Putamen (tissue), 1 donor: Measurements from ENCODE around the gene RCBTB2.
"Not testable (repeated sequence)": the region's sequence is repeated elsewhere in the genome, so short reads cannot be mapped to it uniquely, and the experiment has no call there.

Experiments
- DNase-seq: peaks from one replicate; pipeline ENCODE4 v3.0.0-alpha.2; 2016; ENCODE audit warnings: low spot score

RCBTB2 gene

DNA sequence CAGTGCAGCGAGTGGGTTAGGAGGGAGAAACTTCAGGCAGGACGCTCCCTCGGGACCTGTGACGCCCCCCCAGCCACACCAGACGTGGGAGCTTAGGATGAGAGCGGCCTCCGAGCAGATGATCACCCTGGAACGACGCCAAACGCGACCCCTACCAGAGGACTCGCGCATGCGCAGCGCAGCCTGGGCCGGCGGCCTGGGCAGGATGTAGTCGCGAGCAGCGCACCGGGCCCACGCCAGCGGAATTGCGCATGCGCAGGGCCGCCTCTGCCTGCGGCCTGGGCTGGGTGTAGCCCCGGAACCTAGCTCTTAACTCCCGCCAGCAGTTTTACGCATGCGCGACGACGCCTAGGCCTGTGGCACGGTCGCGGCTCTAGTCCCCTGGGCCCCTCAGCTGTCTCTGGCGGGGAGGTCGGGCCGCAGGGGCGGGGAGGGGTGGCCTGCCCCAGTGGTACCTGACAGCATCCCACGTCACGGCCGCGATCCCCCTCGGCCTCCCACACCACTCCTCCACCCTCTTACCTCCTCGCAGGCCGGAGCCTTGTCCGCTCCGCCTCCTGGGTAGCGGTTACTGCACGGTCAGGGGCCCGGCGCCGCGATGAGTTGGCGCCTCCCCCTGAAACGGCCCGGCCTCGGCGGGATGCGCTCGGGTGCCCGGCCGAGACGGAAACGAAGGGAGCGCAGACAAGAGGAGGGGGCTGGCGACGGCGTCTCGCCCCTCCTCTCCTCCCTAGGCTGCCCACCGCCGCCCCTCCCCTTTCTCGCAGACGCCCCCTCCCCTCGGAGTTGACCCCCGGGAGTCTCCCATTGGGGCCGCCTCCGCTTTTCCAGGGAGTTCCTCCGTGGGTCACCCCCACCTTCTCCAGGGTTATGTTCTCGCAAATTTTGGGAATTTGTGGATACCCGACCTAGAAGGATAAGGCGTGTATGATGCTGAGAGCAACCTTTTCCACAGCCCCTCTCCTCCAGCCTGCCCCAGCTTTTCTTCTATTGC is at the start of gene RCBTB2:
Gene RCBTB2, minus strand, starts transcription at position 575 of the 994 bp plus-strand sequence. CDS start 11,141 bp downstream, outside the sequence.
- peak; percentile 98 for DNase-seq

GRCh38 chr13:48582084-48582483 is 49.2 kb upstream of the RCBTB2 start:
- no peak for DNase-seq

GRCh38 chr13:48580896-48581295 is 48.0 kb upstream of the RCBTB2 start:
- no peak for DNase-seq

DNA sequence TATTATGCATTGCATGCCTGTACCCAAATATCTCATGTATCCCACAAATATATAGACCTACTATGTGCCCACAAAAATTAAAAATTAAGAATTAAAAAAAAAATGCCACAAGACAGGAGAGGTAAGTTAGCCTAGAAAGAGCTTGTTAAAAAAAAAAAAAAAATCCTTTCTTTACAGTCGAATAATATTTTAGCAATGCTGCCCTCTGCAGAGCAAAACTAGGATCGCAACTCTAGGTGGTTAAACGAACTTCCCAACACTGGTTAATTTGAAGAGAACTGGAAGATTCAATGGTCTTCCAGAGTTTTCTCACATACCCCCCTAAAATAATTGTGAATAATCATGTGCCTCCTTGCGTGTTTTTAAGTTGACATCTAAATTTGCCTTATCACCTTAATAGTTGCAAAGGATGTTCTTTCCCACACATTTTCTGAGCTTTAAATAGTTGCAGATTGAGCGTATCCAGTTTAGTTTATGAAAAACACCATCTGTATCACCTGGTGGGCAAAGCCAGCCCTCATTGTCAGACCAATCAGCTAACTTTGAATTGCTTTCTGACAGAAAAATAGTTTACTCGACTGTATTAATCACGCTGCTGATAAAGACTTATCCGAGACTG is 47.4 kb upstream of the RCBTB2 start:
- DNase-seq = peak; percentile 66

GRCh38 chr13:48579919-48580180 is 47.0 kb upstream of the RCBTB2 start:
- DNase-seq = not testable (repeated sequence)

GRCh38 chr13:48579165-48579918 is 46.5 kb upstream of the RCBTB2 start:
- no peak for DNase-seq

DNA sequence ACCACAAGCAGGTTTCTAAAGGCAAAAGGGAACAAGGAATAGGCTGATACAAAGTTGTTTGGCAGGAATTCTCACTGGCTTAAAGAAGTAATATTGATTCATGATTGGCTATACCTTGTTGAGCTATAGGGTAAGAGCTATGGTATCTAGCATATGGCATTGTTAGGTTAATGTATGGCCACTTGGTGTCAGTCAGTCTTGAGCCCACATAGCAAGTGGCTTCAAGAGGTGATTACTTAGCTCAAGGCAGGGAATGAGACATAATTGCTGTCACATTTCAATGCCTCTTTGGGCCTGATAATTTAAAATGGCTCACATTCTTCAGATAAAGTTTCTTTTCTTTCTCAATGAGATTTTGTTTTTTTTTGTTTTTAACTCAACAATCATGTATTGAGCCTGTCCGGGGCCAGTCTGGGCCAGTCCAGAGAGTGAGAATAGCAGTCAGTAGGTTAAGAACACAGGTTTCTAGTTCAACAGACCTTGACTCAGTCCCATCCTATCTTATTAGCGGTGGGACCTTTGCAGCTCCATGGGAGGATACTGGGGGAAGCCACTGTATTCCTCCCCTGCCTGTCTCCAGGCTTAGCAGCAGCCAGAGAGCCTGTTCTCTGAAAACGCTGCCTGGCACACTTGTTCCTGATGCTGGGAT is 45.8 kb upstream of the RCBTB2 start:
- no peak for DNase-seq

GRCh38 chr13:48576448-48577010 is 43.6 kb upstream of the RCBTB2 start:
- no peak for DNase-seq

GRCh38 chr13:48575031-48575430 is 42.2 kb upstream of the RCBTB2 start:
- DNase-seq = no peak

DNA sequence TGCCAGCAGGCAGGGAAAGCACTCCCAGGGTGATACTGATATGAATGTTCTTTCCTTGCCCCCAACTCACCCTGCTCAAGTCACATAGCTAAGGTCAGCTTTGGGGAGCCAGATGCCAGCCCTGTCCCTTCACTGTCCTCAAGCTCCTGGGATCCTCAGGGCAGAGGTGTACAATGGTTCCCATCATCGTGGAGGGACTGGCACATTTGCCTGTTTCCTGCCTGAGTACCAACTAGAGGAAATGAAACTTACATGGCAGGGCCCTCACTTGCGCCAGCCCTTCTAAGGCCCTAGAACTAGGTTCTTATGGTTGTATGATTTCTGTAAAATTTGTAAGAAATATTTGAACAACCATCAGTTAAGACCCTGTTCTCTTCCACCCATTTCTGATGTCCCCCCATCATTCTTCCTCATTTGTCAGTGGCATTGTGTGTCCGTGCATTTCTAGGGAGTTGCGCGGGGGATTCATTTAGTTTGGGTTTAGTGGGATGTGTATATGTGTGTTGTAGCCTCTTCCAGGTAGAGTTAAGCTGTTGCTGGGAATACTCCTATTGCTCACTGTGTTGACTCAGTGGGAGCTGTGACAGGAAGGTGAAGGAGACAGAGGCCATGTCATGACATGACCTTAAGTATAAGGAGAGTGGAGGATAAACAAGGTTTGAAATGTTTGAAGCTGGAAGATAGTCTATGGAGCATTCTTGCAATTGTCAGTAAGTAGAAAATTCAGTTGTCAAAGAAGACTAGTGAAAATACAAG is 41.3 kb upstream of the RCBTB2 start:
- no peak for DNase-seq

DNA sequence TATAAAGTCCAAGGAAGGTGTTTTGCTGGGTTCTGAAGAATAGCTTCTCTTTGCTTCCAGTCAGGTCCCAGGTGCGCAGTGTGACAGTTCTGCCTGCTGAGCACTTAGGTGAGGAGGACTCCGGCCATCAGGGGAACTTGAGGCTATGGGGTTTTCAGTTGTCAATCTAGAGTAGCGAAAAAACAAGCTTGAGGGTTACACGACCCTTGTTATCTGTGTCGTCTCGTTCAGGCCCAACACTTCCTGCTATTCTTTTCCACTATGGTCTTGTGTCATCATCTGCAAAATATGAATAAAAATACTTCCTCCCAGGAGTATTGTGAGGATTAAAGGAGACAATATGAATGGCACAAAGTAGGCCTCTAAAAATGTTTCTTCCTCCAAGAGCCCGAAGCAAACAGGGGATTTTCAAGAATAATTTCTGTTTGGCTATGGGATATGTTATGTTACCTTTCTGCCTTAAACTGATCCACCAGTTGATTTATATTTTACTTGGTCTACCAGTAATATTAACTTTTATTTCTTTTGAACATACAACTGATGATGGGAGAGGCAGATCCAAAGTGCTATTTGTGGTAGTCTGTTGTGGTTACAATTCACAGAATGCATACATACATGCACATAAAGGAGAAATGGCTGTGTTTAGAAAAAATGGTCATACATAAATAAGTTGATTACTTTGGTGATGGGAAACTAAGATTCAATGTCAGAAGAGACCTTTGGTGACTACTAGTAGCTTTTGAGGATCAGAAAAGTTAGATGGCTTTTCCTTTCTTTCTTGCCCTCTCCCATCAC is 40.5 kb upstream of the RCBTB2 start:
- no peak for DNase-seq

- DNase-seq = no peak
Measured at GRCh38 chr13:48571126-48571913, 38.4 kb upstream of the RCBTB2 start.

DNA sequence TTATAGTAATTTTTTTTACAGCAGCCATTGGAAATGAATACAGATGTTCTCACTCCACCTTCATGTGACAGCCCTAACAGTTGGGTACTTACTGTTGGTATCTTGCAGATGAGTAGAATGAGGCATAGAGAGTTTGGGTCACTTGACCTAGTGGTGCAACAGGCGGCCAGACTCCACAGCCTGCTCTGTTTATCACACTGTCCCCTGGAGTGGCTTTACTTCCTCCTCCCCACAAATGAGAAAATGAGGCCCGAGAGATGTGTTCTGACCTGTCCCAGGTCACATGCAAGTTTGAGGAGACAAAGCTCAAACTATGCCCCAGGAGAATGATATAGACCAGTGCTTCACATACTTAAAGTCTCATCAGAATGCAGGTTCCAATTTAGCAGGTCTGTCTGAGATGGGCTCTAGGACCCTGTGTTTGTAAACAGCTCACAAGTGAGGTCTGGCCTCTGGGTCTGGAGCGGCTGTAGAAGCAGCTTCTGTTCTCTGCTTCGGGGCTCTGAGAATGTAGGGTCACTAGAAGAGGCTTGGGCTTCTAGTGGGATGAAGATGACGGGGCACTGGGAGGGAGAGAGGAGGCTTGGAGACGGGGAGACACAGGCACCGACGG is 37.4 kb upstream of the RCBTB2 start:
- no peak for DNase-seq

- DNase-seq = no peak
Measured at GRCh38 chr13:48569104-48569666, 36.3 kb upstream of the RCBTB2 start.

DNA sequence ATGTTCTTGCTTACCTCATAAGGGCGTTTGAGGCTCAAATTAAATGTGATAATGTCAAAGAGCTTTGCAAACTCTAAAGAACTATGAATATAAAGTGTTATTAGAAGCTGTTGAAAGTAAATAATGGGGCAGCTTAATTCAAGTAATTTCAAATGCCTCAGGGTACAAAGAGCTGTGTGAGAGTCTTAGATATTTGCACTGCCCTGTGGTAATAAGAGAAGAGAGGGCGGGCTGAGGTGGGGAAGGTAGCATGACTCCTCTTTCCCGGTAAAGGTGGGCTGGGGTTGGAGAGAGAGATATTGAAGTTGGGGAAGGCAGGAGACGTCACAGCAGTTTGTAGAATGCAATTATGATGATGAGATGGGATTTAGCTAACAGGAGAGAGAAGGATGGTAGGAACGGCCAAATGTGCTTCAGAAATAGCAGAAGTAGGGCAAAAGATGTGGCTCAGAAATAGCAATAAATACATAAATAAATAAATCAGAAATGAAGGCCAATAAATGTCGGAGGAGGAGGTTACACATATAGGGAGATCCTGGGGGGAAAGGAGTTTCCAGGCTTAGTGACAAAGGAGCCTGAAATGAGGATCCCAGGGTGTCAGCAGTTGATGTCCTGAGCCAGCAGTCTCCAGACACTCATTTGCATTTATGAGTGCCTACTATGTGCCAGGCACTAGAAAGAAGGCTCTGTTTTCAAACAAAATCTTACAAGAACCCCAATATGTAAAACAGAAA is 35.7 kb upstream of the RCBTB2 start:
- DNase-seq = no peak

- no peak for DNase-seq
Measured at GRCh38 chr13:48567515-48568369, 34.9 kb upstream of the RCBTB2 start.

DNA sequence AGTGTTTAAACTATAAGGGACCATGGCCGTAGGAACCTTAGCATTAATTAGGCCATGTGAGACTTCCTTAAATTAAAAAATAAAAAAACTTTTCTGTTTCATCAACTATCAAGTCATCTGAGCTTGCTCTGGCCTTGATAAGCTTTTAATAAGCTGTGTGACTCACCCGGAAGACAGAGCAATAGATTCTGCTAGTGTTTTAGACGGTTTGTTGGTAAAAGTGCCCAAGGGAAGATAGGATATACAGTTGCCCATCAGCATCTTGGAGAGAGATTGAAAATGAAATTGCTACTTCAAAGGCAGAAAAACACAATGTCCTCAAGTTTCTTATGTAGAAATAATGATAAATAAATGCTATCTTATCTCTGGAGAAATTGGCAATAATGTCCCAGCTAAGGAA is 31.2 kb upstream of the RCBTB2 start:
- no peak for DNase-seq
